CD8-positive, alpha-beta T cell (primary cell): Measurements from ENCODE around the gene CYSLTR1. TPM values are rescaled to one million over a fixed set of nuclear protein-coding genes. Genes with fewer than 3 reads are reported as not detected.

Experiments used
- total RNA-seq, 46 experiments: library from RNA in 2 of 46; stranded (reverse) in 2 of 46; gene quantifications; one replicate each; pipeline ENCODE4 v1.2.3 and lab custom pipeline; 2021 to 2026

CYSLTR1 gene
- total RNA-seq, 2 experiments from 2014 or later: 0.19 to 0.39 TPM

Other genes with a start within 250 kb of the CYSLTR1 start
- 100 to 1,000 TPM; 364 to 374 TPM for gene PGK1, start 223.4 kb downstream of the CYSLTR1 start, total RNA-seq
- 1 to 10 TPM; 5.7 to 7.1 TPM for gene TAF9B, start 188.0 kb downstream of the CYSLTR1 start, total RNA-seq